NK-92 treated with Interleukin-12 subunit alpha and Interleukin-12 subunit beta, amount 100 ng/mL, for 24 hours (cell line): ENCODE data around the gene ALS2CL.

ENCODE experiments used
- DNase-seq: peaks from one replicate; lab custom pipeline; 2025; lab: John Stamatoyannopoulos, UW

ALS2CL gene

DNA sequence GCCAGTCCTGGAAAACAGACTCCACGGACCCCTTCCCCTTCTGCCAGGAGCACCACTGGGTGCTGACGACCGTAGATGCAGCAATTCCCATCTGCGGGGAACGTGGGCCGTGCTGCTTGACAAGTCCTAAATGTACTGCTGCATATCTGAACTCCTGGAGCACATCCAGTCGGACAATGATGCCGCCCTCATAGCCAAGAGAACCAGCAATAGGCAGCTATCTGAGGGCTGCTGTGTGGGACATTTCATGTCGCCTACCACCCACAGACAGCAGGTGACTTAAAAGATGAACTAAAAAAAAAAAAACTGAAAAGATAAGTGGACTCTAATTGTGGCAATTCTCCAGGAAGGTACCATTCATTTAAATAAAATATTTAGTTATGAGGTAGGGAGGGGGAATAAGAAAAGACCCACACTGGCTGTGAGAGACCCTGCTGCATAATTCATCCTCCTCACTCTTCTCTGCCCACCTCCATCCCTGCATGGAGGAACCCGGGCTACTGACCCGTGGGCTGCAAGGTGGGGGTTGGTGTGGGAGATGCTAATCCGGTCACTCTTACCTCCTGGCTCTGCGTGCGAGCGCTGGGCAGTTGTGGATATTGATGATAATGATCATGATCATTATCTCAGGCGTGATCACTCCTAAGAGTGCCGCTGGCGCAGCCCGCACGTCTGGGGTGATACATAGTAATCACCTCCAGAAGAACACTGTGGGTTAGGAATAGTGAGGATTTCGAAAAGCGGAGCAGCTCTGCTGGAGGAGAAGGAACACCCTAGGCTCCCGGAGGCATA lies 28.3 kb downstream of the ALS2CL start:
- DNase-seq: no peak

DNA sequence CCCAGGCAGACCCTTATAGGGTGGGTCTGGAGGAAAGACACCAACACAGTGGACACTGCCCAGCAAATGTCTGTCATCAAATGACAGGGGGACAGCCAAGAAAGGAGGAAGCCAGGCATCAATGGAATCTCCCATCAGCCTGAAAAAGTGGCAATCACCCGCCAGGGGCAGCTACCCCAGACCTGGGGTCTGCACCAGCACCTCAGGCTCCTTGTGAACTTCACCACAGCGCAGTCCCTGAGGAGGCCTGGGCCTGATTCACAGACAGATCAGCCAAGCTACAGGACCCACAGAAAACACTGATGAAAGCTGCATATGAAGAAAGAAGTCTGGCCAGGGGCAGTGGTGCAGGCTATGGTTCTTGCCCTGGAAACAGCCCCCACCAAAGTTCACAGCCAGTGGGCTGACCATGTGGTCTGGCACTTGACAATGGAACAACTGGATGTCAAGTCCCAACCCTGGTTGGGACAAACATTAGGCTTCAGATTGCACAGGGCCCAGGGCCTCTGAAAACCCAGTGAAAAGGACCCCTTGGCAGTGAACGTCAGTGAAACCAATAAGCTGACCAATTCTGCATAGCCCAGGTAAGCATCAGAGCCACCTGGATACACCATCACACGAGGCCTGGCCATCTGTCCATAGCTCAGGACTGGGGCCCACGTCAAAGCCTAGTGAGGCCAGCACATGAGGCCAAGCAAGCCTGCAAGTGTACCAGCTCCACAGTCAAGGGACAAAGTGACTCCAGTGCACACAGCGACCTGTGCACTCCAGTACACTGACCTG lies 29.1 kb downstream of the ALS2CL start:
- DNase-seq: no peak

DNA sequence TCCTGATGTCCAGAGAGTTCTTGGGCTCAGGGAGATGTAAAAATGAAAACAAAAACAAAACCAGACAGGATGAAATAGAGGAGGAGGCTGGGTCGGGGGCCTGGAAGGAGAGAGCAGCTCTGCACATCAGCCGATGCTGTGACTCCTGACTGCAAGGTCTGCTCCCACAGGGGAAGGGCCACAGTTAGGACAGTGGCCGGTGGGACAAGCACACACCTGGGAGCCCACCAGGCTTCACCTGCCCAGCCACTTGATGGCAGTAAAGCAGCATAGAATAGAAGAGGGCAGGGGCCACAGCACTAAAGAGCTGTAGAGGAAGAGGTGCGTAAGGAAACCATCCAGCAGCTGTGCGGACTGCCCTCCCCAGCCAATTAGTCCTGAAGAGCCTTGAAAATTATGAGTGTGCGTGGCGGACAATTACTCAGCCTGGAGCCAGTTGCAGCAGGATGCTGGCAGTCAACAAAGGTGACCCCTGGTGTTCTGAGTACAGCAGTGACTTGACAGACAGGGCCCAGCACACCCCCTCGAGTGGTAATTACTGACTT lies 29.8 kb downstream of the ALS2CL start:
- DNase-seq: no peak

DNA sequence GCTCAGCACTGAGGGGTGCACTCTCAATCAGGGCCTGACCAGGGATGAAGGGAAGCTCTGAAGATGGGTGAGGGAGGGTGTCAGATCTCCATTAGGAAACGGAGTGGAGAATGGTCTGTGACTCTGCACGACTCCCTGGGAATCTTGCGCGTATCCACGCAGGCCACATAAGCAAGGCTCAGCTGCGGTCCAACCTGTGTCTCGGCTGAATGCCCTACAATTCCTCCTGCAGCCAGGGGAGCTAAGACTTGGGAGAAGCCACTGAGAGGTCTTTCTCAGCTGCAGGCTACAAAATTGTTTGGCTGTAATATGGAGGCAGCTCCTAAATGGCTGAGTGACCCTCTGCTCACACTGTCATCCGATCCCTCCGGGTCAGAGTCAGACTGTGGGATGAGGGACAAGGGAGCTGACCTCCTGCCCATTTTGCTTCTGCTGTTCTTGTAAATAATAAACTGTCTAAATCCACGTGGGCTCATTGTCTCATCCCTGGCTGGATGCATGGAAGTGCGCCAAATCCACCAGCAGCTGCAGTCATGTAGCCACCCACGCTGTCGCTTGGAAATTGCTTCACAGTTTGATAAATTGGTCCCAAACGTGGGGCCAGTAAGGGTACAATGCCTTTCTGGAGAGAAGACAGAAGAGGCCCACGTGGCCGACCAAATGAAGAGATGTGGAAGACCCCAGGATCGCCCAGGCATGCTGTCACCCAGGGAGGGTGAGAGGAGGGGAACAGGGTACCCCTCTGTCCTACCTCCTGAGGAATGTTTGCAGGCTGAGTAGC lies 30.5 kb downstream of the ALS2CL start:
- no peak for DNase-seq

DNA sequence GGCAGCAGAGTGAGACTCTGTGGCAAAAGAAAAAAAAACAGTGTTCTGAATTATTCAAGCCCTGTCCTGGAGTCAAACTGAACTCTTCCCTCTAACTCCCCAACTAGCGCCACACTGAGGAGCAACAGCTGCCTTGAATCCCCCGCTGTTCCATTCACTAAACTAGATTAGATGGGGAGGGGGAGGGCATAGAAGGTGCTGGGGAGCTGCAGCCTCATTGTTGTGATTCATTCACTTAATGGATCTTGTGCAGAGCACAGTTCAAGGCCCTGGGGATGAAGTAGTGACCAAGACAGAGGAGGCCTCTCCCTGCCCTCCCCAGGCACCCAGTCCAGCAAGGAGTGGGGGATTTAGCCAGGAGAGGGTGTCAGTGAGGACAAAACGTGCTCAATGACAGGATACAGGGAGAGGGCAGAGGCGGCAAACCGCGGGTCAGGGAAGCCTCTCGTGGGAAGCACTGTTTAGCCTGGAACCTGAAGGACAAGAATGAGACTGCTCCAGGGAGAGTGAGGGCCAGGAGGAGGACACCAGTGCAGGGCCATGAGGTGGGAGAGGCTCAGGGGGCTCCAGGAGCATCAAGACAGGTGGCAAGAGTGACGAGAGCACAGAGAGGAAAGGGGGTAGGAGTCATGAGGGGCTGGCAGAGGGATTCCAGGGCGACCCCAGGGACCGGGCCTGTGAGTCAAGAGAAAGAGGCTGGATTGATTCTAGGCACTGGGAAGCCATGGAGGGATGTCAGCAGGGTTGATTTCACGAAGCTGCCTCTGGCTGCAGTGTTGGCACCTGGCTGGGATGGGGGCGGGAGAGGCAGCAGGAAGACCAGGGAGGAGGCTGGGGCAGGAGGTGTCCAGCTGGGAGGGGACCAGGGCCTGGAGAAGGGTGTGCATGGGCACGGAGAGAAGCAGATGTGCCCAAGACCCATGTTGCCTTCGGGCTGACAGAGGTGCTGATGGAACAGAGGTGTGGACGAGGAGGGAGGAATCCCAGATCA lies 31.4 kb downstream of the ALS2CL start:
- no peak for DNase-seq

DNA sequence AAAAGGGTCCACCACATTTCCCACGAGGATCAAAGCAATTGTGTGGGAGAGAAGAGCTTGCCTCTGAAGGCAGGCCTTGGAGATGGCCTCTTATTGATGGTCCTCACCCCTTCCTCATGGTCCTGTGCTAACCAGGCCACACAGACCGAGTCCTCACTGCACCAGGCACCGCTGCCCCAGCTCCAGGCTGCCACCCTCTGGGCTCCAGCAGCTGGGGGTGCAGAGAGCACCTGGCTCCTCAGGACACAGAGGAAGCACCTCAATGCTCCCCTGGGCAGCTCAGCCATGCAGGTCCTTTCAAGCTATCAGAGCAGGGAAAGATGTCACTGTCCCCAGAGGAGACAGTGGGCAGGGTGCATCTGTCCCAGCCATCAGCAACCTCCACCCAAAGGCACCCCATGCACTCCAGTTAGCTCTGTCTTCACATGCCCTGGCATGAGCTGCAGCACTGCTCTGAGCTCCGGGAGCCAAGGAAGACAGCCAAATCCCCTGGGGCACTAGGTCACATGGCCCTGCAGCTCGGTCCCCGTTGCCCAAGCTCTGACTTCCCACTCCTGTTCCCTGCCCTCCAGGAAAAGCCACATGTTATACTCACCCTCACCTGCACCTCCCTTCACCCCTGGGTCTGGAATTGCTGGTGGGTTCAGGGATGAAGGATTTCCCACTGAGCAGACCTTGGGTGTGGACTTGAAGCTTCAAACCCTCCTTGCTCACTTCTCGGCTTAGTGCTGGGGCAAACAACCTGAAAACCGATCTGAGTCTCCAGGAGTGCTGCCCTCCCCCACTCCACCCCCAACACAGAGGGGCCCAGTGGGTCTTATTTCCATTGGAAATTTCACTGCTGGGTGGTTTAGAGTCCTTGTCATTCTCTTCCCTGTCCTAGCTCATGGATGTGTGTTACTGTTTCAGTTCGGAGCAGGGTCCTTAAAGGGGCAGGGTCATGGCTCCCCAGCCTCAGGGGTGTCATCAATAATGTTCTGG lies 32.6 kb downstream of the ALS2CL start:
- no peak for DNase-seq

DNA sequence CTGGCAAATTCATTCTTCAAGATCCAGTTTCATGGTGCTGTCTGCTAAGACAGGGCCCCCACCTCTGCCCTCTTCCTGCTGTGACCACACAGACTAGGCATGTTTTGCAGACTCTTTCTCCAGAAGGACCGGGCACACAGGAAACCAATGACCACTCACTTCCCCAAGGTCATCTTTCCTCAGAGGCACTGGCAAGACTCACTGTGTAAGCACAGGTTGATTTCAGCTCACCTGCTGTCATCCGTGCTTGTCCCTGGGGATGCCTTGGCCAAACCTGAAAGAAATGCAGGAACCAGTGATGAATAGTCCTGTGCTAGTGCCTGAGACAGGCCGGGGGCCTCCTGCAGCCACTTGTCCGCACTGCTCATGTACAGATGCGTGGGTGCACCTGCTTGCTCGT lies 33.5 kb downstream of the ALS2CL start:
- DNase-seq: no peak

DNA sequence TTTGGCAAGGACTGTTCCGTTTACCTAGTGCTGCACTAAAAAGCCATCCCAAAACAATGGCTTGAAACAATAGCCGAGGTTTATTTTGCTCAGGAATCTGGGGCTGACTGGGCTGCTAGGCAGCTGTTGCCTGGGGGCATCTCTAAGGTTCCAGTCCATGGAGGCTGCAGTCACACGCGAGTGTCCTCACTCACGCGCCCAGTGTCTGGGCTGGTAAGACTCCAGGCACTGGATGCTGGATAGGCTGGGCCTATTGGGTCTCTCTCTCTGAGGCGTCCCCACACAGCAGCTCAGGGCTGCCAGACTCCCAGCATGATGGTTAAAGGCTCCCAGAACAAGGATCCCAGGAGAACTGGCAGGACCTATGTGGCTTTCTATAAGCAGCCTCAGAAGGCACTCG lies 34.2 kb downstream of the ALS2CL start:
- no peak for DNase-seq

DNA sequence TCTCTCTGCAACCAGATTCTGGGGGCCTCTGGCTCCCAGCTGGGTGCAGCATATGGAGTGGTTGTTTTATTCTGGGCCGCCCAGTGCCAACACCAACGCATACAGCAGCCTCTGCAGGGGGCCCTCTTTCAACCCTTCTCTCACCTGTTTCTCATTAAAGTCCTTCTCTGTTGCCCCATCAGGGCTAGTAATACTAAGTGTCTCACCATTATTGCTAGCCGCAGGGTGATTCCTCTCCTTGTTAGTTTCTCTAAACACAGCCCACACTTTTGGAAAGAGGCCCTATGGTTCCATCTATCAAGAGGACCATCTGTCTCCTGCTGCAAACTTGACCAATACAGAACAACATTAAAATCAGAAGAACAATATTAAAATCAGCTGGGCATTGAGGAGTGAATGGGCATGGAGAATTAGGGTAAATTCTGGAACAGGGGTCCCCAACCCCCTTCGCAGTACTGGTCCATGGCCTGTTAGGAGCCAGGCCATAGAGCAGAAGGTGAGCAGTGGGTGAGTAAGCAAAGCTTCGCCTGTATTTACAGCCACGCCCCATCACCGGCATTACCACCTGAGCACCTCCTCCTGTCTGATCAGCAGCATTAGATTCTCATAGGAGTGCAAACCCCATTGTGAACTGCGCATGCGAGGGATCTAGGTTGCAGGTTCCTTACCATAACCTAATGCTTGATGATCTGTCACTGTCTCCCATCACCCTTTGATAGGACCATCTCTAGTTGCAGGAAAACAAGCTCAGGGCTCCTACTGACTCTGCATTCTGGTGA lies 36.5 kb downstream of the ALS2CL start:
- no peak for DNase-seq

DNA sequence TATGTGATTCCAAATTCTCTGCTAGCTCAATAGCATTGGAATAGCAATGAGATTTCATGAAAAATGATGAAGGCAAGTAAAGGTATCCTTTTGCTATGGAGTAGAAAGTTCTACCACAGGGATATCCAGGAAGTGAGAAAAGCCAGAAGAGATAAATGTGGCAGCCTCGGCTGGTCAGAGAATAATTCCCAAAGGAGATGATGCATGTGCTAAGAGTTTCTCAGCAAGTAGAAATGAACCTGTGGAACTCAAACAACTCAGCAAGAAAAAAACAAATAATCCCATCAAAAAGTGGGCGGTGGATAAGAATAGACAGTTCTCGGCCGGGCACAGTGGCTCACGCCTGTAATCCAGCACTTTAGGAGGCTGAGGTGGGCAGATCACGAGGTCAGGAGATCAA lies 38.2 kb downstream of the ALS2CL start:
- DNase-seq: no peak

DNA sequence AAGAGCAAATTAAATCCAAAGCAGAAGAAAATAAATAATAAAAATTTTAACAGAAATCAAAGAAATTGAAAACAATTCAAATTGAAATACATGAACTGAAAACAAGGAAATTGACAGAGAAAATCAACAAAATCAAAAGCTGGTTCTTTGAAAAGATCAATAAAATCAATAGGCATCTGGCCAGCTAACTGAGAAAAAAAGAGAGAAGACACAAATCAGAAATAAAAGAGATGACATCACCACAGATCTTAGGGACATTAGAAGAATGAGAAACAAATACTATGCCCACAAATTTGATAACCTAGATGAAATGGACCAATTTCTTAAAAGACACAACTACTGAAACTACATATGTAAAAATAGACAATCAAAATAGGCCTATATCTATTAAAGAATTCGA lies 42.4 kb downstream of the ALS2CL start:
- no peak for DNase-seq

DNA sequence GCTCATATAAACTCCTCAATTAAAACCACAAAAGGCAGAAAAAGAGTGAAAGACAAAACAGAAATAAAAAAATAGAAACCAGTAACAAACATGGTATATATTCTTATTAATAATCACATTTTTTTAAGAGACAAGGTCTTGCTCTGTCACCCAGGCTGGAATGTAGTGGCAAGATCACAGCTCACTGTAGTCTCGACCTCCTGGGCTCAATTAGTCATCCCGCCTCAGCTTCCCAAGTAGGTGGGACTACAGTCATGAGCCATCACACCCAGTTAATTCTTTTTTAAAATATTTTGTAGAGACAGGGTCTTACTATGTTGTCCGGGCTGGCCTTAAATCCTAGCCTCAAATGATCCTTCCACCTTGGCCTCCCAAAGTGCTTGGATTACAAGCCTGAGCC lies 44.0 kb downstream of the ALS2CL start:
- no peak for DNase-seq

DNA sequence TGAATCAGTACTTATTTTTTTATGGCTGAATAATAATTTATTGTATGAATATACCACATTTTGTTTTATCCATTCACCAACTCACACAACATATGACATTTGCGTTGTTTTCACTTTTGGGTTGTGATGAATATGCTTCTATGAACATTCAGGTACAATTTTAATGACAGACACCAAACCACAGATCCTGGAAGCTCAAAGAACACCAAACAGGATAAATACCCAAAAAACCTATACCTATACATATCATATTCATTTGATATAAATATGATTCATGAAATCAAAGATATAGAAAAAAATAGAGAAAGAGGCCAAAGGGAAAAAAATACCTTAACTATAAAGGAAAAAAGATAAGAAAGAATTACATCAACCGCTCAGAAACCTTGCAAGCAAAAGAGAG lies 45.4 kb downstream of the ALS2CL start:
- DNase-seq: no peak

DNA sequence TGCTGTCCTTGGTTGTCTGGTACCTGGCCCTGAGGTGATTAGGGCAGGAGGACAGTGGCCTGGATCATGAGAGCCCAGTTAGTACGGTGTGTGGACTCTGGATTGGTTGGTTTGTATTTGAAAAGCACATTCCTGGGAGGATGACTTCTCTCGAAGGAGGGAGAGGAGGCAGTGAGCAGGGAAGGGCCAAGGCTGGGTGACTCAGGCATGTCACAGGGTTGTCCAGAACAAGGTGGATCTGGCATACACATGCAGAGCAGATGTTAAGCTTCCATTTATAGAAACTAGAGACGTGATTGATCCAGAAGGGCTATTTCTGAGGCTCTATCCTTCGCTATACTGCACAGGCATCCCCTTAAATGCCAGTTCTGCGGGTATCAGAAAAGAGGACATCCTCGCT lies 46.8 kb downstream of the ALS2CL start:
- no peak for DNase-seq

DNA sequence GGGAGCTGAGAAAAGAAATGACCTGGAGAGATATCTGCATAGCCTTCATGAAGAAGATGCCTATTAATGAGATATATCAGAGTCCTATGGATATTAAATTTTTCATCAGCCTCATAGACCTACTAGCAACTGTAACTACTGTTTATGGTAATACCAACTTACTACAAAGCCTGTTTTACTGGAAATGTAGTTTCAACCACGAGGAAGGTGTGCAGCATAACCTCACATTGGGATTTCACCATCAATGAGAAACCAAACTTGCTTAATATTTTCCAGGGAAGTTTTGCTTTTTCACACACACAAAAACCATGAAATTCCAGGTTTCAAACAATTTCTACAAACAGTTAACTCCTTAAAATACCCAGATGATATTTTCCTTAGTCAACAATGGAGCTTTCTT lies 49.8 kb downstream of the ALS2CL start:
- DNase-seq: no peak

DNA sequence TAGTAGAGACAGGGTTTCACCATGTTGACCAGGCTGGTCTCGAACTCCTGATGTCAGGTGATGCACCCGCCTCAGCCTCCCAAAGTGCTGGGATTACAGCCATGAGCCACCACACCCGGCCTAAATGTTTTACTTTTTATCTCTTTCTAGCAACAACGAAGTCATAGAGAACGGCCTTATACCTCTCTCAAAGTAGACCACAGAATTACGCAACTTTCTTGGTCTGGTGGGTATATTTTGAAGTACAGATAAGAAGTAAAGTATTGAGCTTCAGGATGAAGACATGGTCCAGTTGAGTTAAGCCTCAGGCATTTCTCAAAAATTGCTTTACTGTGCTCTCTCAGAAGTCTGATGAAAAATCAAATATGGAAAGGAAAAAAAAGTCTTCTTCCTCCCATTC lies 50.5 kb downstream of the ALS2CL start:
- no peak for DNase-seq

DNA sequence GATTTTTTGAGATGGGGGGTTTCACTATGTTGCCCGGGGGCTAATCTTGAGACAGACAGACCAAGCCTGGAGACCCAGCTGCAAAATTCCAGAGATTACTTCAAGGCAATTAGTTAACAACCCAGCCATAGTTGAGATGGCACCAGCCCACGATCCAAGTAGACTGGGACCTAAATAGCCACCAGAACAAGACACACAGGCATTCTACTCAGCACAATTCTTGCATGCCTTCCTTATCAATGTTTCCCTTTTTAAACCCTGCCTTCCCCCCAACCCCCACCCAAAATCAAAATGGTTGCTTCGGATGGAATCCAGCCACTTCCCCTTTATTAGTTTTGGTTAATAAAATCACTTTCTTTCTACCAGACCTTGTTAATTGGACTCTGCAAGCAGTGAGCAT lies 52.6 kb downstream of the ALS2CL start:
- no peak for DNase-seq

DNA sequence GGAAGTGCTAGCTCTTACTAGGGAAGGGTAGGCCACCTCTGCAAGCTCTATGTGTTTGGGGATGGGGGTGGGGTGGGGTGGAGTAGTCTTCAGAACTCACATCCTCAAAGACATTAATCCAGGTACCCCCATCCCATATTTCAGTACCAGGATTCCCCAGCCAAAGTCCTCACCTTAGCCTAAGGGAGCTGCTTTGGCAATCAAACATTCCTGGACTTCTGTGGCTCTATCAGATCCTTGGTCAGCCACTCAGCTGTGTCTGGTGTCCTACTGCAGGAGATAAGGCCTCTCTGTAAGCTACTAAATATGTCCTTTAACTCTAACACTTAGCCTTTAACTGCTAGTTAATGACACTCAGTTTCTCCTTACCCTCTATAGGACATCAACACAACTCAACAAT lies 54.3 kb downstream of the ALS2CL start:
- no peak for DNase-seq

DNA sequence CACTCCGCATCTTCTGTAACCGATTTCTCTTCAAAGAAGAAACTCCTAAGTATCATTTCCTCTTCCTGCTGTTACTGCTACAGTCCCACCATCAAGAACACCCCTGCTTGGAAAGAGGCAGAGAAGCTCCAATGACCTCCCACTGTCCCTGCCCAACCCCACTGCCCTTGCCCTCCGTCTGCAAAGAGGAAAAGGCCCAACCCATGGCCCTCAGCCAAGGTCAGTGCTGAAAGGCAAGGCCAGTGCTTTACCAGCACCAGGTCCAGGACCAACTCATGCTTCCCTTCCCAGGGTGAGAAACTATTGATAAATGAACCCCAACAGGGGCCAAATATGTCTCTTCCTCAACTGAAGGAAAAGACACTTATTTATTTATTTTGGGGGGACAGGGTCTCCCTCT lies 58.6 kb downstream of the ALS2CL start:
- no peak for DNase-seq
